GM21447 (cell line): Measurements from ENCODE around the gene RAD51D.
A peak's percentile ranks its signal among the peaks of the same experiment; 100 is the strongest.
"Not testable (repeated sequence)": the region's sequence is repeated elsewhere in the genome, so short reads cannot be mapped to it uniquely, and the experiment has no call there.

Experiments used
- ATAC-seq: cut with Tn5 transposase; IDR thresholded peaks from one replicate; pipeline ENCODE4 v1.9.1; 2021; ENCODE audit not compliant: unreplicated experiment

Gene RAD51D

DNA sequence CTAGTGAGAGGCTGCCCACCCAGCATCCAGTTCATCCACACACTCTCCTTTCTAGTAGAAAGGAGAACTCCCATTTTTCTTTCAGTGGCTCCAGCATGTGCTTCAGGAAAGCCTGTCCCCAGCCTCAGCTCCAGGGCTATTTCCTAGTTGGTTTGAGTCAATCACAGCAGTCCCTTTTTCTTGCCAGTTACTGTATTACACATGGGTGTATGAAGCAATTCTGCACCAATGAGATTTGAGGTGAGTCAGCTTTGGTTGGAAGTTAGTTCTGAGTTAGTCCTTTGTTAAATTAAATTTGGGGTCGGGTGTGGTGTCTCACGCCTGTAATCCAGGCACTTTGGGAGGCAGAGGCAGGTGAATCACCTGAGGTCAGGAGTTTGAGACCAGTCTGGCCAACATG is 24.8 kb downstream of the RAD51D start:
- no peak for ATAC-seq

DNA sequence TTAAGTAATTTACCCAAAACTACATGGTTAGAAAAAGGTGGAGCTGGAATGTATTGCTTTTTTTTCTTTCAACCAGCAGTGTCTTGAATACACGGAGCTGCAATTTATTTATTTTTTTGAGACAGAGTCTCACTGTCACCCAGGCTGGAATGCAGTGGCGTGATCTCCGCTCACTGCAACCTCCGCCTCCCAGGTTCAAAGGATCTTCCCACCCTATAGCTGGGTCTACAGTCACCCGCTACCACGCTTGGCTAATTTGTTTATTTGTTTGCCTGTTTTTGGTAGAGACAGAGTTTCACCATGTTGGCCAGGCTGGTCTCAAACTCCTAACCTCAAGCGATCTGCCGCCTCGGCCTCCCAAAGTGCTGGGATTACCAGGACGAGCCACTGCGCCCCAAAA is 29.0 kb downstream of the RAD51D start:
- not testable (repeated sequence) for ATAC-seq

GRCh38 chr17:35089586-35090296 is 29.9 kb downstream of the RAD51D start:
- peak; percentile 11 for ATAC-seq

GRCh38 chr17:35088881-35089585 is 30.6 kb downstream of the RAD51D start:
- ATAC-seq = peak; percentile 62

- peak; percentile 17 for ATAC-seq
Measured at GRCh38 chr17:35088356-35088880, 31.2 kb downstream of the RAD51D start.

DNA sequence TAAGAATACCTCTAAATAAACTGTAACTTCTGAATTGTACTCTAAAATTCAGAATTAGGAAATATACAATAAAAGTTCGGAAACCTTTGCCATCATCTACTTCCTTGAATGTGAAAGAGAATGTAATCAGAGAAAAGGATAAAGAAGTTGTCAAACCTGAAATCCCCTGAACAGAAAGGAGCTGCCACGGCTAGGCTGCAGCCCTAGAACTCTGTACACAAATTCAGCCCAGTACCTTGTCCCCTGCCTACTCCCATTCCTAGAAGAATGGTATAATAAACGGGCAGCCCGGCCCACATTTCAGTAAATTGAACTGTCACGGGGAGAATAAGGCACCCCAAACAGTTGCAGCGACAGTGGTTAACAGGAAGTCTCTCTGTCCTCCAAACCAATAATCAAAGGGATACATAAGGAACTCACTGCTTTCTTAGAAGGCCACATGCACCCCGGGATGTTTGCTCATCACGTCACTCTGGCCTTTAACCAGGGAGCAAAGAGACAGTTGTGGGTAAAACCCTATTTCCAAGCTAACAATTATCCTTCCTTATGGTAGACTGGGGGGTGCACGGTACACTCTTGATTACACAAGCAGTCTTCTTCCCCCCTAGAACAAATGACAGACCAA is 31.8 kb downstream of the RAD51D start:
- ATAC-seq = no peak

GRCh38 chr17:35086931-35087573 is 32.6 kb downstream of the RAD51D start:
- ATAC-seq = no peak

GRCh38 chr17:35086164-35086563 is 33.5 kb downstream of the RAD51D start:
- no peak for ATAC-seq

- ATAC-seq = no peak
Measured at GRCh38 chr17:35084987-35085386, 34.7 kb downstream of the RAD51D start.

- no peak for ATAC-seq
Measured at GRCh38 chr17:35083071-35083470, 36.6 kb downstream of the RAD51D start.

- no peak for ATAC-seq
Measured at GRCh38 chr17:35082073-35082657, 37.5 kb downstream of the RAD51D start.

DNA sequence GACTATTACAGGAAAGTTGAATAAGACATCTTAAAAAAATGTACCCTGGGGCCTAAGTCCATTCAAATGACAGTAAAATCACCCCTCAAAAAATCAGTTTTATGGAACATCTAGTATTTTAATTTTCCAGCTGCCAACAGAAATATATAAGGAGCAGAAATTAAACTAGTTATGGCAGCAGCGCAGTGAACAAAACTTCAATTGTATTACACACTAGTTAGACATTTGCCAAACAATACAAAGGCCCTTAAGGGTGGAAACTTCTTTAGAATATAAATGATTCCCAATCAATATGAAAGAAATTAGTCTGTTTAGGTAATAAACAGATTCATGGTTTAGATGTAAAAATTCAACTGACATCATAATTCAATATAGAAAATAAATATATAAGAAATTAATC is 38.0 kb downstream of the RAD51D start:
- ATAC-seq = no peak

DNA sequence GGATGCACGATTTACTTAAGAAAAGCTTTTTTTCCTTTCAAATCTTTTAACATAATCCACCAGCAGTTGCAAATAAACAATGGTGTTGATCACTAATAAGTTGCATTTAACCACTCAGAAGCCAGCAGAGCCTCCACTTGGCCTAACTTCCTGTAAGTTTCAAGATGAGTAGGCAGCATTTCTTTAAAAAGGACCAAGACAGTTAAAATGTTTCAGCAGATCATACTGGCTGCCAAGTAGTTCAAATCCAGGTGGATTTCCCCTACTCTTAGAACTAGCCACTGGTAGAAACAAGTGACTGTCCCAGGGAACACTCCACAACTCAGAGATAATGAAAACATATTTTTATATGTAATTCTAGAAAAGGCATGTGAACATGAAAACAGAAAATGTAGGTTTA is 39.1 kb downstream of the RAD51D start:
- ATAC-seq = no peak

DNA sequence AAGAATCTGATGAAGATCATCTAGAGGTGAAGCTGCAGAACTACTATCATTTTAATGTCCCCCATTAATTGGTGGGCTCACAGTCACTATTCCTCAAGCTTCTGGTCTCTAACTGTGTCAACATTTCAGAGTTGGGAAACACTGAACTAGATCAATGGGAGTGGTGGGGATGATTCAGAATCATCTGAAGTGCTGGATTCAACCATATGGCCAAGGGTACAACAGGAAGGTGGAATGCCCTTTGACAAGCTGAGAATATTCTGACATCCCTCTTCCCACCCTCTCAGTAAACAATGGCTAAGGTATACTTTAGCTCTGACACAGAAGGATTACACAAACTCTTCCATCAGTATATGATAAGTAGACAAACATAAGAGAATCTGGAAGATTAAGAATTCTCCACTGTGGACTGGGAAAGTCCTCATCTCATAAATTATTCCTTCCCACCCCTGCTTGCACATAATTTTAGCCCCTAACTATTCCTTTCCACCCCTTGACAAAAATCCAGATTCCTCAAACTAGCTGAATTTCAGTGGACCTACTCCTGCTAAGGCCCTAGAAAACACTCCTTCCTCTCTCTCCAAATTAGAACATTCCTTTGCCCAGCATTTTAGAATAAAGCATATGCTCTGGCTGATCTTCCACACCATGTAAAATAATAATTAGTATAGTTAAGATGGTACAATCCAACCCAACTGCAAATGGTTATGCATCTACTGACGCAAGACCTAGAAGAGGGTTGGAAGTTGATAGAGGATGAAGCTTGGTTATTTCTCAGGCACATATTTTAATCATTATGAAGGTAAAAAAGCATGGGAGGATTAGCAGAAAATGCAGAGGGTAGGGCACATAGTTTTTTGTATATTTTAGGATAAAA is 39.9 kb downstream of the RAD51D start:
- no peak for ATAC-seq

GRCh38 chr17:35076874-35077273 is 42.8 kb downstream of the RAD51D start:
- ATAC-seq = no peak

GRCh38 chr17:35074711-35075707 is 44.7 kb downstream of the RAD51D start:
- no peak for ATAC-seq

DNA sequence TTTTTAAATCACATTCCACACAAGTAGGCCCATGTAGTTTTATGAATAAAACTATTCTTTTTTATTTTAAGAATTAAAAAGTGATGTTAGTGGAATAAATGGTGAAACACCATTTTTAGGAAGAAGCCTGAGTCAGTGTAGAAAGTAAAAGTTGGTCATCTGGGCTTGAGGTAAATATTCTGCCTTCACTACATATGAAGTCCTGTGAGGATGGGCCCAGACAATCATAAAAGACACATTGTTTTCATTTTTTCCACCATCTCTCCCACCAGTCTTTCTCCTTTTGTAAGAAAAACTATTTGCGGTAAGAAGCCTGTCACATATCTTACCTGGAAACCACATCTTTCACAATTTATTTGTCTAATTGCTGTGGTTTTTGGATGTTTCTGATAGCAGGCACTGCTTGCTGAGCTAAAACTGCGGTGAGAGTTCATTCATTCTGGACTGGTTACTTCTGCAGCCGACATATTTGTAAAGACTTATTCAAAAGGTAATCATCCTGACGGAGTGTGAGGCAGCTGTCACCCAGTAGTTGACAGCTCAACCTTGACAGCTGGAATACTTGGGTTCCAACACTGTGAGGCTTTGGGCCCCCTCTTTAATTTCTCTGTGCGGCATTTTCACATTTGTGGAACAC is 45.6 kb downstream of the RAD51D start:
- ATAC-seq = no peak

DNA sequence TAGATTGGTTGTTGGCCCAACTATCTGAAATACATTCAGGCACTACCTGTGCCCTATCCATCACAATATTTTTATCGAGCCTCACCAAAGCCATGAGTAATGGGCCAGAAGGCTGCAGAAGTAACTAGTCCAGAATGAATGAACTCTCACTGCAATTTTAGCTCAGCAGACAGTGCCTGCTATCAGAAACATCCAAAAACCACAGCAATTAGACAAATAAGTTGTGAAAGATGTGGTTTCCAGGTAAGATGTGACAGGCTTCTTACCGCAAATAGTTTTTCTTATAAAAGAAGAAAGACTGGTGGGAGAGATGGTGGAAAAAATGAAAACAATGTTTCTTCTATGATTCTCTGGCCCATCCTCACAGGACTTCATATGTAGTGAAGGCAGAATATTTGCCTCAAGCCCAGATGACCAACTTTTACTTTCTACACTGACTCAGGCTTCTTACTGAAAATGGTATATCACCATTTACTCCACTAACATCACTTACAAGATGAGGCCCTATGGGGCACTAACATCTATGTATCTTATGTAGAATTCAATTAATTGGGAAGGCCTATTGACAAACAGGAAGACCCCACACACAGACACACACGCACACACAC is 46.4 kb downstream of the RAD51D start:
- ATAC-seq = no peak
